ENCODE results near the gene GMCL1.
"Not testable (repeated sequence)": the region's sequence is repeated elsewhere in the genome, so short reads cannot be mapped to it uniquely, and the experiment has no call there.

The GMCL1 gene

DNA sequence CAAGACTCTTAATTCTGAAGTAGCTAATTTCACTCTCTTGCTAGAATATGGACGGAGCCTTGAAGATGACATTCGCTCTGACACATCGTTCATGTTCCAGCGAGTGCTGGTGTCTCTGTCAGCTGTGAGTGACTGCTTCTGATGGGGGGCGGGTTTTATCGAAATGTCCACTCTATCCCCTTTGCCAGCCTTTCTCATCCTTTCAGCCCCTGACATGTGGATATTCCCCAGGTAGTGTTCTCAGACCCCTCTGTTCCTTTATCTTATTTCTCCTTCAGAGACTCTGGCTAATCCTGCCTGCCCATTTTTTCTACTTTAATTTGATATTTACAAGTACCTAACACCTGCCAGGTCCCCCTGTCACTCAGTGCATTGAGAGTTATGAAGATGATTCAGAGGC, 18.9 kb upstream of the GMCL1 start:
- no peak for DNase-seq

DNA sequence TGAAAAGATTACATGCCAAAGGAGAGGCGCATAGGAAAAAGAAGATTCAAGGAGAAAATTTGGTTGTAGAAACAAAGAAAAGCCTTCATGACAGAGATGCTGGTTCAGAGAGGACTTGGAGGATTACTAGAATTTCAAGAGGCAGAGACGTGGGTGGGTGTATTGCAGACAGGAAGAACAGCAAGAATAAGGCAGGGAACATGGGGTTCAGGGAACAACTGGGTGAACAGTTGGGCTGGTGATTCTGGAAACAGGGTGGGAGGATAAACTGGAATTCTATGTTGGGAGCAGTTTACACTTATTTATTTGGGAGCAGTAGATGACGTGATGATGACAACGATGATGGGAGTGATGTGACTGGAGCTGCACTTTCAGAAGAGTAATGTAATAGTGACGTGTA, 18.4 kb upstream of the GMCL1 start:
- no peak for DNase-seq

DNA sequence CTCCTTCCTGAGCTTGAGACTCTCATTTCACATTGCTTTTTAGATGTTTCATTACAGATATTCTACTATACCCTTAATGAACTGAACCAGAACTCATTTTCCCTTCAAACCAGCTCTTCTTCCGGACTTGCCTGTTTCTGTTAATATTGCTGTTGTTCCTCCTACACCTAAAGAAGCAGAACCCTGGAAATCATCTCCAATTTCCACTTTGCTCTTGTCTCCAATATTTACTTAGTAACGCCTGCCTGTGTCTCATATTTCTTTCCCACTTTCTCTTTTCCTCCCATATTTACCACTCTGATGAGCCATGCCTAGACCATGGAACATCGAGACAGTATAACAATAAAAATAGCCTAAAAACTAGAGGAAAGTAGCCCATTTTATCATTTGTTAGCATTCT, 17.9 kb upstream of the GMCL1 start:
- DNase-seq: no peak

DNA sequence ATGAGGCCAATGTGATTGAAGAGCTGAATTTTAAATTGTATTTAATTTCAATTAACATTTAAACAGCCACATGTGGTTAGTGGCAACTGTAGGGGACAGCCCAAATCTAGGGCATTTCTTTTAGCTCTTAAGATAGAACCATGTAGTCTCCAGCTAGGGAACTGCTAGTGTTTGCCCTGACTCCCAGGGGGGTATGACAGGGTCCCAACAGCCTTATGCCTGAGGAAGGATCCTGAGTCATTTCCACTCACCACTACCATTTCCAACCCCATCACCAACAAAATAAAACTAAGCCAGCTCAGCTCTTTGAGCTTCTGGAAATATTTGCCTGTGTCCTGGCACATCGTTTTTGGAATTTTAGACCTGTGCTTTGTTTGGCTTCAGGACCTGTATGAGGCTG, 13.7 kb upstream of the GMCL1 start:
- no peak for DNase-seq

DNA sequence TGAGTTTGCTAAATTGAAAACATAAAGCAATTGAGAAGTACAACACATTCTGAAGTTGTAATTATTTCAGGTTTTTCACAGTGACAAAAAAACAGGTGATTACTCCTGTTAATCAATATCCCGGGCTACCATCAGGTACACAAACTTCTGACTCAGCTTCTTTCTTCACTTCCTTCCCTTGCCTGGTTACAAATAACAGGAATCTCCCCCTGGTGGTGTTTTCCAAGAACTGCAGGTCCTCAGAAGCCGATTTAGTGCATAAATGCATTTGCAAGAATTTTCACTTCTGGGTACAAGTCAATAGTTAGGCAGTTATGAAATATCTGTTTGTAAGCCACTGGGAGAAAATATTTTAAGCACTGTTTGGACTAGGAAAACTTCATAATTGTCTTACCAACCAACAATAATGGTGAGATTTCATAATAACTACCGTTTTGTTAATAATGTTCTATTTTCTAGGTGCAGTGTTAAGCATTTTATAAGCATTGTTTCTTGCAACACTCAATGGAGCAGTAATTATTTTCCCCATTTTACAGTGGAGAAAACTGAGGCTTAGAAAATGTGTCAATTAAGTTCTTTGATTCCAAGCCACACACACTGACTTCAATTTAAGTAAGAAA, 12.4 kb upstream of the GMCL1 start:
- peak; percentile 71 to 72 for DNase-seq

DNA sequence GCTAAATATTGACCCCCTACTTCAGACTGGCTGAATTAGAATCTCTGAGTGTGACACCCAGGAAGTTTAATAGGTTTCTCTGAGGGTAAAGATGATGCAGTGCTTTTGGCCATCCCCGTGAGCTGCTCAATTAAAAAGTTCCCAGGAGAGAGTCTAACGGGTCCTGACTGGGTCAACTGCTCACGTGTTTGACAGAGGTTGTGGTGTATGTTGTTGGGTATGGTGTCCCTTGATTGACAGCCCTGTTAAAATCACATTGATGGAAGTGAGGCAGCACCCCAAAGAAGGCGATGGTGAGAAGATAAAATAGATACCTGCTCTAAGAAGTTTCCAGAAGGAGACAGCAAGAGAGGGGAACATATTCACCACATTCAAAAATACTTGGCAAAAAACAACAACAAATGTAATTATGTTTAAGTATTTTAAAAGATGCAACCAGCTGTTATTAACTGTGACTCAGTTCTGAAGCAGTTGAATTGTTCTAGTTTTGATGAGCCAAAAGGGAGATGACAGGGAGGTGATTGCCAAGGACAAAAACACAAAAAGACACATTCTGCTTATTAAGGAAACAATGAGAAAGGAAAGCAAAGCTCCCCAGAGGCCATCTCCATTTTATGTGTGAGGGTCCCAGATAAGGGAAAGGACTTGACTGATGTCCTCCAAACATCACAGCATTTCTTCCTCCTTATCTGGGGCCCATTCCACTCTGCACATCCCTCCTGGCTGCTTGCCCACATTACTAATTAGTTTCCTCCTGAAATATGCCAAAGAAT, 11.5 kb upstream of the GMCL1 start:
- DNase-seq: no peak

DNA sequence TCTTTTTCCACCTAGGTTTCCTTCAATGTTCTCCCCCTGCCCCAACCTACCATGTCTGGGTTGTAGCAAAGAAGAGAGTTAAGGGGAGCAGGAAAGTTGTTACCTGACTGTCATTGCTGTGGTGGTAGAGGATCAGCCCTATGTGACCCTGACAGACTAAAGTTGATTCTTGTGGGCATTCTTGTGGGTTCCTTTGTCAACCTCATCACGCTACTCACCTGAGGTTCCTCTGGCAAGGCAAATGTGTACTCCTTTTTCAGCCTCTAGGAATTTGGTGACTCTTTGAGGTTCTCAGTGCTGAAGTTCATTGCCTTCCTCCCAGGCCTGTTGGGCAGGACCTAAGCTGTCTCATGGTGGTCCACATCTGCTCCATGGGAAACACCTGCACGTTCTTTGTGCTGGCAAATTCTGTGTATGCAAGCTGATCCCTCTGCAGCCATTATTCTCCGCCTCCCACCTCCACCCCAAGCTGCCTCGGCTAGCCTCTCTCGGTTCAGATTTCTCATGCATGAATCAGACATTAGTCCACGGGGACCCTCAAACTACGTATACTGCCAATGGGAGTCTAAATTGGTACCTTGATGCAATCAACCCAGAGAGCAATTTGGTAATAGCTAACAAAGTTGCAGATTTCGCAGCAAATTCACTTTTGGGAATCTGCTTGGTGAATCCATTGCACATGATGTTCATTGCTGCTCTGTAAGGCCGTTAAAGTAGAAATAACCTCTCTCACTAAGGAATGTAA, 1.5 kb upstream of the GMCL1 start:
- no peak for DNase-seq

DNA sequence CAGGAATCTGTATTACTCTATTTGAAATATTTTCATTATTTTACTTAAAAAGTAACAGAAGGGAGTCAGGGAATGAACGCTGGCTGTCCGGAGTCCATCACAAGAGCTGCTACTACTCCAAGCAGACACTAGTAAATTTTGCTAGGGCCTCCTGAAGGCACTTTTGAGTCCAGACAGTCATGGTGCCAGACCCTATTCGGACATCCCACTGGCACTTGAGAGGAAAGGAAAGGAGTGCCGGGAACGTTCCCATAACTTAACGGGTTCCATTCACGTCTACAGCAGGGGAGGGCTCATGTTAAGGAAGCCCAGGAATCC, 563 bp upstream of the GMCL1 start:
- no peak for DNase-seq

DNA sequence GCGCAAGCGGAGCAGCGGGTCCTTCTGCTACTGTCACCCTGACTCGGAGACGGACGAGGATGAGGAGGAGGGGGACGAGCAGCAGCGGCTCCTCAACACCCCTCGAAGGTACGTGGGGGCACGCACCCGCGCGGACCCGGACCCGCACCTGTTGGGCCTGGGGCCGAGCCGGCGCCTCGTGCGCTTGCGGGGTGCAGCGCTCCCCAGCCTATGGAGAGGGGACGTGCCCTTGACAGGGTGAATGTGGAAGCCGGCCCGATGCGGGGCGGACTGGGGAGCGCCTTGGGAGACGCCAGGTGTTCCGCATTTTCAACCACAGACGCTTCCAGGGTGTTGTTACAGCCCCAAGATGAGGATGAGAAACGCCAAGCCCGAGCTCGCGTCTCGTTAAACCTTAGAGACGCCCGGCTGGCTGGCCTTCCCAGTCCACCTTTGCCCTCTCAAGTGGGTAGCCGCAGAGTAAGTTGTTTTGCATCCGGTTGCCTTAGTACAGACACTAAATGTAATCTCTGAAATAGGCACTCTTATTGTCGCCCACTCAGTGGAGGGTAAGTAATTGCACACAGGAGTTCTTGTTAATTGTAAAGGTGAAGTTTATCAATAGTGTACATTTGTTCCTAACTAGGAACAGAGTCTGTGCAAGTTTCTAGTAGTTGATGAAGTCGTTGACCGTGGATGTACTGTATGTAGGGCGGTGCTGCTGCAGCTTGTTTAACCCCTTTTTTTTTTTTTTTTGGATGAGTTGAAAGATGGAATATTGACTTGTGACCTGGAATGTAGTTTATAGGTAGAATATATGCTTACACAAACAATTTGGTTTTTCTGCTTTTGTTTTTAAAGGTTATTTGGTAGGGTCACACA, 815 bp downstream of the GMCL1 start:
- DNase-seq: peak in 1 of 2 experiments; percentile 3

DNA sequence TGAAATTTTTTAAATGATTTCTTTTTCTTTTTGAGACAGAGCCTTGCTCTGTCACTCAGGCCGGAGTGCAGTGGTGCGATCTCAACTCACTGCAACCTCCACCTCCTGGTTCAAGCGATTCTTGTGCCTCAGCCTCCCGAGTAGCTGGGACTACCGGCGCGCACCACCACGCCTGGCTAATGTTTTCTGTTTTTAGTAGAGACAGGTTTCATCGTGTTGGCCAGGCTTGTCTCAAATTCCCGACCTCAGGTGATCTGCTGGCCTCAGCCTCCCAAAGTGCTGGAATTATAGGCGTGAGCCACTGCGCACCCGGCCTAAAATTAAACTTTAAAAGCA, 1.4 kb downstream of the GMCL1 start:
- DNase-seq: not testable (repeated sequence)

DNA sequence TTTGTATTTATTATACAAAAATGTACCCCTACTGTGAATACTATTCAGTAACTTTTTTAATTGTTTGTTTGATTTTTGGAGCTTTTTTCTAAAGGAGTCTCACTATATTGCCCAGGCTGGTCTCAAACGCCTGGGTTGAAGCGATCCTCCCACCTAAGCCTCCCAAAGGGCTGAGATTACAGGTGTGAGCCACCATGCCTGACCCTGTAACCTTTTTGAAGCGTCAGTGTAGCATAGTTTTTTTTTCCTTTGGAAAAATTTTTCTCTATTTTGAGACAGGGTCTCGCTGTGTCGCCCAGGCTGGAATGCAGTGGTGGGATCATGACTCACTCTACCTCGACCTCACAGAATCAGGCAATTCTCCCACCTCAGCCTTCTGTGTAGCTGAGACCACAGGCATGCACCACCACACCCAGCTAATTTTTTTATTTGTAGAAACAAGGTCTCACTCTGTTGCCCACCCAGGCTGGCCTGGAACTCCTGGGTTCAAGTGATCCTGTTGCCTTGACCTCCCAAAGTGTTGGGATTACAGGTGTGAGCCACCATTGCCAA, 2.0 kb downstream of the GMCL1 start:
- no peak for DNase-seq

DNA sequence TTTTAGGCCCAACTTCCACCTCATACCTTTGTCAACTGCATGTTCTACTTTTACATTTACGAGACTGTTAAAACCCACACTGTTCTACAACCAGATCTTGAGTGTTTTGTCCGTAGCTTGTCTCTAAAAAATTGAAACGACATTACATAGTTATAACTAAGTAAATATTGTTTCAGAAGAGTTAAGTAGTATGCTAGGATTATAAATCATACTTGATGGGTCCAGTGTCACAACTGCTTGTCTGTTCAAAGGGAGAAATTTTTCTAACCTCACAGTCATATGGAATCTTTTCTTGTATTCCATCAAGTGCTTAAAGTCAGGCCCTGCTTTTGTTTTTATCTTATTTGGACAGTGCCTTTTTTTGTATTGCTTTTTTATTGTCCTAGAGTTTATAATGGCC, 4.3 kb downstream of the GMCL1 start:
- DNase-seq: no peak

DNA sequence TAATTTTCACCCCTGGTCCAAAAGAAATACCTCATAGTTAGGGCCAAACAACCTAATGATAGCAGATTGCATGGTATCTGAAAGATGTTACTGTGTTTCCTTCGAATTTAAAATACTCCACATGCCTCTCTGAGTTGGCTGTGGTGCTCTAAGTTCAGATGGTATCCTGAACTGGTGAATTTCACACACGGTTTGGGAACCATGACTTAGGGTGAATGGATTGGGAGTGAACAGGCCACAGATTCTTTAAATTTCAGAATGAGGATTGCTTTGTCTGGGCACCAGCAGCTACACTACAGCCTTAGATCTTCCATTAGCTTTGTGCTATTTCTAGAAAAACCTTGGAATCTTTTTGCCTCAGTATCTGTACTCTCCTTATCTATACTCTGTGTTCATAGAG, 6.2 kb downstream of the GMCL1 start:
- DNase-seq: no peak

DNA sequence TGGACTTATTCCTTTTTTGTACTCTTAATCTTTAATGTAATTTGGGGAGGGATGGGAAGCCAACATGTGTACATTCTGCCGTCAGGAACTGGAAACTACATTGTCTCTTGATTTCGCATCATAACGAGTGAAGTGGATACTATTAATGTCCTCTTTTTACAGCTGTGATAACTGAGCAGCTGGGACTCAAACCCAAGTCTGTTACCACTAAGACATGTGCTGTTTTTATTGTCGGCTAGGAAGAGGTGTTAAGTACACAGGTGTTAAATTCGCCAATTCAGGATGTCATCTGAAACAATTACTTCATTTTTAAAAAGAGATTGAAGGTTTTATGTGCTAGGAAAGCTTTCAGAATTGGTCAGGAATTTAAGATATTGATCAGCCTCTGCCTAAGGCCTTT, 6.9 kb downstream of the GMCL1 start:
- DNase-seq: no peak

DNA sequence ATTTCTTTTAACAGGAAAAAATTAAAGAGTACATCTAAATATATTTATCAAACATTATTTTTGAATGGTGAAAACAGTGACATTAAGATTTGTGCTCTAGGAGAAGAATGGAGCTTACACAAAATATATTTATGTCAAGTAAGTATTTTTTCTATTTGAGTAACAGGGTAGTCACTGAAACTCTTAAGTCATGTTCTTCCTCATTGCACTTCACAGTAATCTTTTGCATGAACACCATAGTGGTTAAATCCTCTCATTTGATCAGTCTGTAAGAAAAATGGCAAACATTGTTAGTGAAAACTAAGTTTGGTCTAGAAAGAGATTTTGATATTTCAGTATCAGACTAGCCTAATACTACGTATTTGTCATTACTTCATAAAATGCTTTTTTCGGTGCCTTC, 8.1 kb downstream of the GMCL1 start:
- no peak for DNase-seq

DNA sequence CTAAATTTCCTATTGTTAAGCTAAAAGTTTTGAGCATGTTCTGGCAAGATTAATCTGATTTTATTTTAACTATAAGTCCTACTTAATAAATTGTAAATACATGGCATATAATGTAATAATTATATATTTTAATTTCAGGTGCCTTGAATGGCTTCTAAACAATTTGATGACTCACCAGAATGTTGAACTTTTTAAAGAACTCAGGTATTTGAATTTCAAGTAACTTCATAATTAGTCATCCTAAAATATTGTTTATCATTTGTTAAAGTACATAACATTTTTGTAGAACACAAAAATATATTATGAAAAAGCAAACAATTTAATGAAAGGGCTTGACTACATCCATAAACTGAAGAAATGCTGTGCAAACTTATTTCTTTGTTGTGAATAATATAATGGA, 14.5 kb downstream of the GMCL1 start:
- DNase-seq: no peak

DNA sequence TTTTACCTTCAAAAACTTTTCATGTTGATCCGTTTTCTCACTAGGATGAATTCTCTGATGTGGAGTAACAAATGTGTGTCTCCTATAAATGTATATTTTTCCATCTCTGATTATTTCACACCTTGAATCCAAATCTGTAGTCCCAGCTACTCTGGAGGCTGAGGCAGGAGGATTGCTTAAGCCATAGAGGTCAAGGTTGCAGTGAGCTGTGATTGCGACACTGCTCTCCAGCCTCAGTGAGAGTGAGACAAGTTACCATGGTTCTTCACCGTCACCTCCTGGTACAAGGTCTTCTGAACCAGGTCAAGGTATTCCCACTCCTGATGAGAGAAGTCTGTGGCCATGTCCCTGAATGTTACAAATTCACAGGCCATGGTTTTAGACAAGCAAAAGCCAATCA, 15.1 kb downstream of the GMCL1 start:
- DNase-seq: no peak

DNA sequence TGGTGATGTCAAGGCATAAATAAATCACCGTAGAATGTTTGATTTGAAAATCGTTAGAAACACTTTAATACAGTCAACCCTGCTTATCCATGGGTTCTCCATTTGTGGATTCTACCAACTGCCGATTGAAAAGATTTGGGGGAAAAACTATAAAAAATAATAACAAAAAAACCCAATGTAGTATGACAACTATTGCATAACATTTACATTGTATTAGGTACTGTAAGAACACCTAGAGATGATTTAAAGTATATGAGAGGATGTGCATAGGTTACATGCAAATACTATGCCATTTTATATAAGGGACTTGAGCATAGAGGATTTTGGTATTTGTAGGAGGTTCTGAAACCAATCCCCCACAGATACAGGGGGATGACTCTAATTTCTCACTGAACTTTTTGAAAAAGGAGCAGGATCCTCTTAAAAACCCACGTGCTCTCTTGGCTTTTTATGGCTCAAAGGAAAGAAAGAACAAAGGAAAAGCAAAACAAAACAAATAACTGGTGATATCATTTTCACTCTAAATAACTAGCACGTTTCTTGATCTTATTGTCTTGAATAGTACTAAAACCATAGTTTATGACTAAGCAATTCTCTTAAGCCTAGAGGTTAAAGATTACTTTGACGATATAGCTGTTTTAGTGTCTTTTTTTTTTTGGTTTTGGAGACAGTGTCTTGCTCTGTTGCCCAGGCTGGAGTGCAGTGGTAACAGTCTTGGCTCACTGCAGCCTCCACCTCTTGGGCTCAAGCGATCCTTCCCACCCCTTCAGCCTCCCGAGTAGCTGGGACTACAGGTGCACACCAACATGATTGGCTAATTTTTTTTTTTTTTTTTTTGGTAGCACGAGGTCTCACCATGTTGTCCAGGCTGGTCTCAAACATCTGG, 17.0 kb downstream of the GMCL1 start:
- no peak for DNase-seq

DNA sequence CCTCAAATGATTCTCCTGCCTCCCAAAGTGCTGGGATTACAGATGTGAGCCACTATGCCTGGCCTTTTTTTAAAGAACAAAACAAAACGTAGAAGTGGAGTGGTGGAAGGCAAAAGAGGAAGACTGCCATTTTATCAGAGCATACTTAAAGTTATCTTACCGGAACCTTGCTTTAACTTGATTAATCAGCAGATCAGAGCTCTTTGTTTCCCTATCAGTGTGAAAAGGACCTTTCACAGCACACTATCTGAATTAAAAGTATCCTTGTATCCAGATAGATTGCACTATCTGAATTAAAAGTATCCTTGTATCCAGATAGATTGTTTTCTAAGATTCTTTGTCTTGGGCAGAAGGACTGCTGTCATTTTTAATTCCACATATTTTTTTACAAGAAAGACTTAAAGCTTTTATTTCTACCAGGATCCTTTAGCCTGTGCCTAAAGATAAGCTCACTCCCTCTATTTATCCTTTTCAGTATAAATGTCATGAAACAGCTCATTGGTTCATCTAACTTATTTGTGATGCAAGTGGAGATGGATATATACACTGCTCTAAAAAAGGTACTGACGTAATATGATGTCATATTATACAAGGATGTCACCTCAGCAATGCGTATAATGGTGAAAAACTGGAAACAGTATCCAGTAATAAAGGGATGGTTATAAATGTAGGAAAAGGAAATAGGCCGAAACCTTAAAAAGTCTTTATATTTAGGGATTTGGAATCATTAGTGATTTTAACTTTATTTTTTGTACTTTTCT, 17.8 kb downstream of the GMCL1 start:
- DNase-seq: no peak

DNA sequence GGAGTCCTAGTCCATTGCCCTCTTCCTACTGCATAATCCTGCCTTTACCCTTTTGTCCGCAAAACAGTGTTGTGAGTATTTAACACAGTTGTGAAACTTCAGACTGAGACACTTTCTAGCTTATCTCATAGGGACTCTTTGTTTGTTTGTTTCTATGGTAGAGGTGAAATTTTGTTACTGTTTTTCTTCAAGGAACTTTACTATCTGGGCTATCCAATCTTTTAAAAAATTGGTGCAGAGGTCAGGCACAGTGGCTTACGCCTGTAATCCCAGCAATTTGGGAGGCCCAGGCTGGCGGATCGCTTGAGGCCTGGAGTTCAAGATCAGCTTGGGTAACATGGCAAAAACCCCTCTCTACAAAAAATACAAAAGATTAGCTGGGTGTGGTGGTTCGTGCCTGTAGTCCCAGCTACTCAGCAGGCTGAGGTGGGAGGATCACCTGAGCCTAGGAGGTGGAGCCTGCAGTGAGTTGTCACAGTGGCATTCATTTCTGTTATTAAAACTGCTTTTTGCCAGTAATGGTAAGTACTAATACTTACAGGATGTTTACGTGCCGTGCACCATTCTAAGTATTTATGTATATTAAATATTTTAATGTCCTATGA, 18.8 kb downstream of the GMCL1 start:
- DNase-seq: no peak

DNA sequence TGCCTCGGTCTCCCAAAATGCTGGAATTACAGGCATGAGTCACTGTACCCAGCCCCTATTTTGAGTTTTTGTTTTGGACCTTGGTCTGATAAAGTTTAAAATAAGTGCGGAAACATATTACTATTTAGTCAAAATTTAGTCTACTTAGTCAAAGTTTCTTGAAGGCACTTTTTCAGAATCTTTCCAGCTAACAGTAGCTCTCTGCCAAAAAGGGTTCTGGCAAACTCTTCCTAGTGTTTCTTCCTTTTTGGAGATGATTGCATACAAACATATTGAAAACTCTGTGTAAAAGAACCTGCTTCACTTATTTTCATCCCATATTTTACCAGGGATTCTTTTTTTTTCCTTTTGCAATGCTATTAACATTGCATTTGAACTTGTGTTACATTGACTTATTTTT, 28.8 kb downstream of the GMCL1 start:
- DNase-seq: no peak
